Keratinocyte (primary cell): ENCODE results near the gene COX8A.

Source experiments
- CTCF ChIP-seq, 3 experiments: IDR thresholded peaks in 1 of 3; conservative IDR thresholded peaks in 1 of 3; optimal IDR thresholded peaks in 1 of 3; 2 replicates in 2 of 3; 3 replicates in 1 of 3; pipeline versions ENCODE3 to v1.5.1; 2011; ENCODE audit warnings: low read length in 3 of 3, mild to moderate bottlenecking in 3 of 3, moderate library complexity in 2 of 3, control low read depth in 1 of 3, inconsistent platforms in 1 of 3; ENCODE audit not compliant: insufficient read depth in 2 of 3; ENCODE audit errors: extremely low read depth in 1 of 3
- EZH2 ChIP-seq: IDR thresholded peaks from one replicate; pipeline ENCODE4 v1.6.1; 2012; ENCODE audit warnings: inconsistent platforms, mild to moderate bottlenecking, low read length, moderate library complexity

GRCh38 chr11:63951779-63952536 is 22.5 kb upstream of the COX8A start:
- TF ChIP-seq CTCF (optimal IDR thresholded peaks at IDR 0.05 in 1 of 3, IDR thresholded peaks at IDR 0.05 in 1 of 3, conservative IDR thresholded peaks at IDR 0.05 in 1 of 3; ENCODE audit: extremely low read depth in 1 of 3, insufficient read depth in 2 of 3, low read length in 3 of 3), result no peak
- no peak for TF ChIP-seq EZH2
